ENCODE results near the gene SPTBN5.

The SPTBN5 gene

DNA sequence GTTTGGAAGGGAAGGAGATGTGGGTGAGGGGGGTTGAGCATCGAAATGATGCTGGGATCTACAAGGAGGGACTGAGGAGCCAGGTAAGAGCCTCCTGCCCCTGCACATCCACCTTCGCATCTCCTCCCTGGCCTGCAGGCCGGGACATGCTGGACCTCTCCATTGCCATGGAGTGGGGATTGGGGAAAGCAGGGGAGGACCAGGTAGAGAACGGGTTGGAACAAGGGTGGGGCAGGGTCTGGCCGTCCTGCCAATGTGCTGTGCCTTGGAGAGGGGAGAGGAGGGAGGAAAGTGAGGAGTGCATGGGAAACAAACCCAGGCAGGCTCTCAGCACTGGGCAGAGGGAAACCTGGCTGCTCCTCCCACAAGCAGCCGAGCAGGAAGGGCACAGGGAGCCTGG, 44.6 kb downstream of the SPTBN5 start:
- H3K27me3 ChIP-seq (ENCODE audit: control insufficient read depth in 1 of 2, insufficient read depth in 1 of 2, low read length in 2 of 2), result peaks cover 0 to 46% of the 10 kb centered on the region in 2 experiments
- DNase-seq, result no peak
- H3K4me1 ChIP-seq (ENCODE audit: control insufficient read depth, insufficient read depth, low read depth, low read length), result peaks cover under 1% of the 10 kb centered on the region
- WGBS, result 86% methylated on average over 5 of the region's 6 CpGs
- no peak overlapping the region for H2AFZ ChIP-seq (ENCODE audit: low read depth, low read length)
- H4K91ac ChIP-seq (ENCODE audit: low read length), result no peak overlapping the region
- H3K4ac ChIP-seq (ENCODE audit: low read depth in 1 of 2, low read length in 2 of 2), result no peak overlapping the region
- H2BK120ac ChIP-seq (ENCODE audit: low read depth, low read length), result no peak overlapping the region
- no peak overlapping the region for H4K8ac ChIP-seq (ENCODE audit: low read length)
- H3K79me1 ChIP-seq (replicated peaks; ENCODE audit: low read length, poor library complexity, severe bottlenecking), result no peaks in the 10 kb centered on the region
- no peaks in the 10 kb centered on the region for H3K9me3 ChIP-seq (ENCODE audit: control insufficient read depth, low read length)
- no peak overlapping the region for H3K14ac ChIP-seq (ENCODE audit: low read length in 2 of 2)
- no peak overlapping the region for H2AK5ac ChIP-seq (ENCODE audit: low read length, severe bottlenecking)
- H2BK15ac ChIP-seq (ENCODE audit: low read depth, poor library complexity, severe bottlenecking), result no peak overlapping the region
- H3K23ac ChIP-seq (ENCODE audit: low read length in 2 of 2), result no peak overlapping the region
- H3K18ac ChIP-seq (ENCODE audit: low read depth in 1 of 2, low read length in 2 of 2), result no peak overlapping the region
- H2BK5ac ChIP-seq (ENCODE audit: low read depth, low read length, poor library complexity, severe bottlenecking), result no peak overlapping the region
- no peak overlapping the region for H3K27ac ChIP-seq (ENCODE audit: low read length, poor library complexity, severe bottlenecking)
- H3K36me3 ChIP-seq (ENCODE audit: control insufficient read depth in 1 of 2, insufficient read depth in 2 of 2, low read depth in 1 of 2, low read length in 2 of 2), result peaks cover 17 to 77% of the 10 kb centered on the region in 2 experiments
- H3K4me2 ChIP-seq (ENCODE audit: low read length, poor library complexity, severe bottlenecking), result no peak overlapping the region
- H3K9ac ChIP-seq (ENCODE audit: low read length), result no peak overlapping the region
- H2BK12ac ChIP-seq (ENCODE audit: low read length in 2 of 2), result no peak overlapping the region
- no peak overlapping the region for H3K4me3 ChIP-seq (ENCODE audit: insufficient read depth in 1 of 2, low read depth in 1 of 2, low read length in 2 of 2)

GRCh38 chr15:41848631-41849030, 45.2 kb downstream of the SPTBN5 start:
- Histone ChIP-seq H3K36me3 (ENCODE audit: control insufficient read depth in 1 of 2, insufficient read depth in 2 of 2, low read depth in 1 of 2, low read length in 2 of 2) (peaks cover 17 to 74% of the 10 kb centered on the region in 2 experiments), H4K8ac (ENCODE audit: low read length) (no peak overlapping the region), H3K9me3 (ENCODE audit: control insufficient read depth, low read length) (no peaks in the 10 kb centered on the region), H2AFZ (ENCODE audit: low read depth, low read length) (no peak overlapping the region), H2BK15ac (ENCODE audit: low read depth, poor library complexity, severe bottlenecking) (no peak overlapping the region), H3K4ac (ENCODE audit: low read depth in 1 of 2, low read length in 2 of 2) (no peak overlapping the region), H4K91ac (ENCODE audit: low read length) (no peak overlapping the region), H3K79me1 (replicated peaks; ENCODE audit: low read length, poor library complexity, severe bottlenecking) (no peaks in the 10 kb centered on the region), H3K23ac (ENCODE audit: low read length in 2 of 2) (no peak overlapping the region), H3K4me1 (ENCODE audit: control insufficient read depth, insufficient read depth, low read depth, low read length) (no peaks in the 10 kb centered on the region), H2BK120ac (ENCODE audit: low read depth, low read length) (no peak overlapping the region), H3K14ac (ENCODE audit: low read length in 2 of 2) (no peak overlapping the region), H3K27ac (ENCODE audit: low read length, poor library complexity, severe bottlenecking) (no peak overlapping the region), H2AK5ac (ENCODE audit: low read length, severe bottlenecking) (no peak overlapping the region), H2BK5ac (ENCODE audit: low read depth, low read length, poor library complexity, severe bottlenecking) (no peak overlapping the region), H2BK12ac (ENCODE audit: low read length in 2 of 2) (no peak overlapping the region), H3K4me2 (ENCODE audit: low read length, poor library complexity, severe bottlenecking) (no peak overlapping the region), H3K27me3 (ENCODE audit: control insufficient read depth in 1 of 2, insufficient read depth in 1 of 2, low read length in 2 of 2) (peaks cover 0 to 41% of the 10 kb centered on the region in 2 experiments), H3K18ac (ENCODE audit: low read depth in 1 of 2, low read length in 2 of 2) (no peak overlapping the region), H3K9ac (ENCODE audit: low read length) (no peak overlapping the region), H3K4me3 (ENCODE audit: insufficient read depth in 1 of 2, low read depth in 1 of 2, low read length in 2 of 2) (no peak overlapping the region)
- DNase-seq, result no peak
- WGBS, result 95% methylated on average over 10 of the region's 10 CpGs

DNA sequence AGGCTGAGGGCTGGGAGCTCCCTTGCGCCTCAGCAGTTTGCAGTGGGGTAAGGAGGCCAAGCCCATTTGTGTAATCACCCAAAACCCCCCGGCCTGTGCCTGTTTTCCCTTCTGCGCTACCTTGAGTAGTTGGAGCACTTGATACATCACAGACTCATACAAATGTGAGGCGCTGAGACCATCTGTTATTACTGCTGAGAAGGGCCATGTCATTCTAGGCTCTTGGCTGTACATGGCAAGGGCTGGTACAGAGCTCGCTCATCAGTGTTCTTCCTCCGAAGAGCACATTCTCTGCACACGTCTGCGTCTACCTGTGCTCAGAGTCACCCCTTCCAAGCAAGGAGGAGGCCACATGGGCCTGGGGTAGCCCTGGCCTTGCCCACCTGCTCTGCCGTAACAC, 45.9 kb downstream of the SPTBN5 start:
- Histone ChIP-seq H2BK15ac (ENCODE audit: low read depth, poor library complexity, severe bottlenecking) (no peak overlapping the region), H2AFZ (ENCODE audit: low read depth, low read length) (no peak overlapping the region), H2AK5ac (ENCODE audit: low read length, severe bottlenecking) (no peak overlapping the region), H2BK120ac (ENCODE audit: low read depth, low read length) (no peak overlapping the region), H3K79me1 (replicated peaks; ENCODE audit: low read length, poor library complexity, severe bottlenecking) (no peaks in the 10 kb centered on the region), H4K8ac (ENCODE audit: low read length) (no peak overlapping the region), H3K14ac (ENCODE audit: low read length in 2 of 2) (no peak overlapping the region), H3K27ac (ENCODE audit: low read length, poor library complexity, severe bottlenecking) (no peak overlapping the region), H3K23ac (ENCODE audit: low read length in 2 of 2) (no peak overlapping the region), H3K36me3 (ENCODE audit: control insufficient read depth in 1 of 2, insufficient read depth in 2 of 2, low read depth in 1 of 2, low read length in 2 of 2) (peaks cover 17 to 73% of the 10 kb centered on the region in 2 experiments), H3K27me3 (ENCODE audit: control insufficient read depth in 1 of 2, insufficient read depth in 1 of 2, low read length in 2 of 2) (peaks cover 0 to 34% of the 10 kb centered on the region in 2 experiments), H3K4ac (ENCODE audit: low read depth in 1 of 2, low read length in 2 of 2) (no peak overlapping the region), H2BK5ac (ENCODE audit: low read depth, low read length, poor library complexity, severe bottlenecking) (no peak overlapping the region), H3K4me1 (ENCODE audit: control insufficient read depth, insufficient read depth, low read depth, low read length) (no peaks in the 10 kb centered on the region), H2BK12ac (ENCODE audit: low read length in 2 of 2) (no peak overlapping the region), H3K9me3 (ENCODE audit: control insufficient read depth, low read length) (no peaks in the 10 kb centered on the region), H3K4me2 (ENCODE audit: low read length, poor library complexity, severe bottlenecking) (no peak overlapping the region), H3K9ac (ENCODE audit: low read length) (no peak overlapping the region), H3K18ac (ENCODE audit: low read depth in 1 of 2, low read length in 2 of 2) (no peak overlapping the region), H3K4me3 (ENCODE audit: insufficient read depth in 1 of 2, low read depth in 1 of 2, low read length in 2 of 2) (no peak overlapping the region), H4K91ac (ENCODE audit: low read length) (no peak overlapping the region)
- 97% methylated on average over 9 of the region's 9 CpGs for whole genome bisulfite sequencing
- no peak for DNase-seq

DNA sequence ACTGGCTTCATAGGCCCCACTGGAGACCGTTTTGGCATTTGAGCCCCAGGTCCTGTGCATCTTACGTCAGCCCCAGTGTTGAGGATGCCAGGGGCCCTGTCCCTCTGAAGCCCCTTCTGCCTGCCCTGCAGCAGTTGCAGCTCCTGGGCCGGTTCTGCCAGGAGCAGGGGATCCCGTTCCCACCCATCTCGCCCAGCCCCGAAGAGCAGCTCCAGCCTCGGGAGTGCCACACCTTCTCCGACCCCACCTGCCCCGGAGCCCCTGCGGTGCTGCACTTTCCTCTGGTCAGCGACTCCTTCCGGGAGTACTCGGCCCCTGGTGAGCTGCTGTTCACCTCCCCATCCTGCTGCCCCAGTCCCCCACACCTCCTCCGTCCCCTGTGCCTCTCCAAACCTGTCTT, 46.6 kb downstream of the SPTBN5 start:
- Histone ChIP-seq H3K79me1 (replicated peaks; ENCODE audit: low read length, poor library complexity, severe bottlenecking) (no peaks in the 10 kb centered on the region), H3K14ac (ENCODE audit: low read length in 2 of 2) (no peak overlapping the region), H3K27ac (ENCODE audit: low read length, poor library complexity, severe bottlenecking) (no peak overlapping the region), H3K4me2 (ENCODE audit: low read length, poor library complexity, severe bottlenecking) (no peak overlapping the region), H3K4me1 (ENCODE audit: control insufficient read depth, insufficient read depth, low read depth, low read length) (no peaks in the 10 kb centered on the region), H4K8ac (ENCODE audit: low read length) (no peak overlapping the region), H3K4me3 (ENCODE audit: insufficient read depth in 1 of 2, low read depth in 1 of 2, low read length in 2 of 2) (no peak overlapping the region), H2BK12ac (ENCODE audit: low read length in 2 of 2) (no peak overlapping the region), H2BK5ac (ENCODE audit: low read depth, low read length, poor library complexity, severe bottlenecking) (no peak overlapping the region), H2BK120ac (ENCODE audit: low read depth, low read length) (no peak overlapping the region), H3K9me3 (ENCODE audit: control insufficient read depth, low read length) (no peaks in the 10 kb centered on the region), H3K36me3 (ENCODE audit: control insufficient read depth in 1 of 2, insufficient read depth in 2 of 2, low read depth in 1 of 2, low read length in 2 of 2) (peaks cover 17 to 66% of the 10 kb centered on the region in 2 experiments), H3K23ac (ENCODE audit: low read length in 2 of 2) (no peak overlapping the region), H3K18ac (ENCODE audit: low read depth in 1 of 2, low read length in 2 of 2) (no peak overlapping the region), H3K4ac (ENCODE audit: low read depth in 1 of 2, low read length in 2 of 2) (no peak overlapping the region), H4K91ac (ENCODE audit: low read length) (no peak overlapping the region), H3K9ac (ENCODE audit: low read length) (no peak overlapping the region), H3K27me3 (ENCODE audit: control insufficient read depth in 1 of 2, insufficient read depth in 1 of 2, low read length in 2 of 2) (peaks cover 0 to 27% of the 10 kb centered on the region in 2 experiments), H2AK5ac (ENCODE audit: low read length, severe bottlenecking) (no peak overlapping the region), H2BK15ac (ENCODE audit: low read depth, poor library complexity, severe bottlenecking) (no peak overlapping the region), H2AFZ (ENCODE audit: low read depth, low read length) (no peak overlapping the region)
- DNase-seq, result no peak
- whole genome bisulfite sequencing, result 90% methylated on average over 14 of the region's 14 CpGs
